ENCODE data around the gene PARN. TPM values are rescaled to one million over a fixed set of nuclear protein-coding genes. Genes with fewer than 3 reads are reported as not detected.

The PARN gene
- total RNA-seq, 2 experiments from 2014 or later: 43.0 to 45.6 TPM

DNA sequence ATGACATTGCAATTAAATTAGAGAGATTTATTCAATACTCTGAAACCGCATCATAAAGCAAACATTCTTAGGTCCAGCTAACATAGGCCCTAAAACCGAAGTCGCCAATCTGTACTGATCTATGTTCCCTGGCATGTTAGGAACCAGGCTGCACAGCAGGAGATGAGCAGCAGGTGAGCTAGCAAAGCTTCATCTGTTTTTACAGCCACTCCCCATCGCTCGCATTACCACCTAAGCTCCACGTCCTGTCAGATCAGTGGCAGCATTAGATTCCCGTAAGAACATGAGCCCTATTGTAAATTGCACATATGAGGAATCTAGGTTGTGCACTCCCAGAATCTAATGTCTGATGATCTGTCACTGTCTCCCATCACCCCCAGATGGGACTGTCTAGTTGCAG lies 91.5 kb downstream of the PARN start:
- intact Hi-C loops (cut with micrococcal nuclease): no loop called here
- POLR2A ChIA-PET: no interaction called here
- TF ChIP-seq, protein P1, sequence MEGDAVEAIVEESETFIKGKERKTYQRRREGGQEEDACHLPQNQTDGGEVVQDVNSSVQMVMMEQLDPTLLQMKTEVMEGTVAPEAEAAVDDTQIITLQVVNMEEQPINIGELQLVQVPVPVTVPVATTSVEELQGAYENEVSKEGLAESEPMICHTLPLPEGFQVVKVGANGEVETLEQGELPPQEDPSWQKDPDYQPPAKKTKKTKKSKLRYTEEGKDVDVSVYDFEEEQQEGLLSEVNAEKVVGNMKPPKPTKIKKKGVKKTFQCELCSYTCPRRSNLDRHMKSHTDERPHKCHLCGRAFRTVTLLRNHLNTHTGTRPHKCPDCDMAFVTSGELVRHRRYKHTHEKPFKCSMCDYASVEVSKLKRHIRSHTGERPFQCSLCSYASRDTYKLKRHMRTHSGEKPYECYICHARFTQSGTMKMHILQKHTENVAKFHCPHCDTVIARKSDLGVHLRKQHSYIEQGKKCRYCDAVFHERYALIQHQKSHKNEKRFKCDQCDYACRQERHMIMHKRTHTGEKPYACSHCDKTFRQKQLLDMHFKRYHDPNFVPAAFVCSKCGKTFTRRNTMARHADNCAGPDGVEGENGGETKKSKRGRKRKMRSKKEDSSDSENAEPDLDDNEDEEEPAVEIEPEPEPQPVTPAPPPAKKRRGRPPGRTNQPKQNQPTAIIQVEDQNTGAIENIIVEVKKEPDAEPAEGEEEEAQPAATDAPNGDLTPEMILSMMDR (IDR thresholded peaks at IDR 0.05): no peak
- Mint-ChIP-seq H3K9me3 (peaks cover 9% of the 10 kb centered on the region), H3K4me1 (ENCODE audit: low read depth) (no peaks in the 10 kb centered on the region), H3K27ac (no peak overlapping the region), H3K4me3 (no peak overlapping the region), H3K36me3 (ENCODE audit: low read depth) (peaks cover 22% of the 10 kb centered on the region), H3K27me3 (no peaks in the 10 kb centered on the region)
- CTCF ChIA-PET: no interaction called here
- ATAC-seq: no peak
- no peak for DNase-seq

DNA sequence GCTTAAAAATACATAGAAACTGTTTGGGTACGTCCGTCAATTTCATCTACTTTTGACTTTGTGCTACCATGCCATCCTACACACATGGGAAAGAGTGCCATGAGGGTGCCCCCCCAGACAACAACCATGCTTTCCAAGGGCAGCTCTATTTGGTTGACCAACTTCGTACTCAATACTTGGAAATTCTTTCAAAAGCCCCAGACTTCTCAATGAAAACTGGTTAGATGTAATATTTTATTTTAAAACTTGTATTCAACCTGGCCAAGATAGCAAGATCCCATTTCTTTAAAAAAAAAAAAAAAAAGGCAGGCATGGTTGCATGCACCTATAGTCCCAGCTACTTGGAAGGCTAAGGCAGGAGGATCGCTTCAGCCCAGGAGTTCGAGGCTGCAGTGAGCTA lies 98.4 kb downstream of the PARN start:
- Mint-ChIP-seq H3K27ac (no peak overlapping the region), H3K27me3 (no peaks in the 10 kb centered on the region), H3K36me3 (ENCODE audit: low read depth) (peaks cover 15% of the 10 kb centered on the region), H3K9me3 (peaks cover 5% of the 10 kb centered on the region), H3K4me3 (no peak overlapping the region), H3K4me1 (ENCODE audit: low read depth) (peaks cover 2% of the 10 kb centered on the region)
- TF ChIP-seq, protein P1 (IDR thresholded peaks at IDR 0.05): no peak
- ATAC-seq (no peak), DNase-seq (no peak)
- ChIA-PET POLR2A (interaction anchor here (0.7 kb wide), 1 partner anchor 231 kb away, joined by 3 read pairs; no protein-coding TSS in a partner anchor), CTCF (no interaction called here)
- intact Hi-C loops (cut with micrococcal nuclease): no loop called here

DNA sequence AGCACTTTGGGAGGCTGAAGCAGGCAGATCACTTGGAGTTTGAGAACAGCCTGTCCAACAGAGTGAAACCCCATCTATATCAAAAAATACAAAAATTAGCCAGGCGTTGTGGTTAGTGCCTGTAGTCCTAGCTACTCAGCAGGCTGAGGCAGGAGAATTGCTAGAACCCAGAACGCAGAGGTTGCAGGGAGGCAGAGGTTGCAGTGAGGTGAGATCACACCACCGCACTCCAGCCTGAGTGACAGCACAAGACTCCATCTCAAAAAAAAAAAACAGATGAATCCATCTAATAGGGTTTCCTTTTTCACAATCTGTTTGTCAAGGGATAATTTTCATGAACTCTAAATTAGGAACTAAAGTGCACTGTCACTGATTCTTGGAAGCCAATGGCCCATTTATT lies 99.0 kb downstream of the PARN start:
- Mint-ChIP-seq H3K4me3 (no peak overlapping the region), H3K4me1 (ENCODE audit: low read depth) (peaks cover 2% of the 10 kb centered on the region), H3K9me3 (peaks cover 5% of the 10 kb centered on the region), H3K36me3 (ENCODE audit: low read depth) (peaks cover 15% of the 10 kb centered on the region), H3K27ac (no peak overlapping the region), H3K27me3 (no peaks in the 10 kb centered on the region)
- ATAC-seq: no peak
- ChIA-PET CTCF (interaction anchor here (2.0 kb wide), 1 partner anchor 282 kb away, joined by 9 read pairs; no protein-coding TSS in a partner anchor), POLR2A (interaction anchor here (0.7 kb wide), 1 partner anchor 230 kb away, joined by 3 read pairs; no protein-coding TSS in a partner anchor)
- TF ChIP-seq, protein P1 (IDR thresholded peaks at IDR 0.05): no peak
- intact Hi-C loops (cut with micrococcal nuclease): no loop called here
- DNase-seq: no peak

DNA sequence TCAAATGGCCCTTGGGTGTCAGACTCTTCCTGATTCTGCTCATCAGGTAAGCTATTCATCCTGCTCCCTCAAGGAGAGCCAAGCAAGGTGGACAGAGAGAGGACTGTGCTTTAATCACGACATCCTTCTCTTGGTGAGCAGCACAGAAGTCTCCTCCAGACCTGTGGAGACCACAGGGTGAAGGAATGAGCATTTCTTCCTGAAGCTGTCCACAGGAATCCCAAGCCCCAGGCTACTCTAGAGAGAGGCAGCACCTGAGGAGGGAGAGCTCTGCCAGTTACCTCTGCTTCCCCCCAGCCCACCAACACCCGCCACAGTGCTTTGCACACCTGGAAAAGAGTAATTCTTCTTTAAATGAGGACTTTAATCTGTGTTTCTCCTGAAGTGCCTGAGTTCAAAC lies 100.0 kb downstream of the PARN start:
- TF ChIP-seq, protein P1 (IDR thresholded peaks at IDR 0.05): no peak
- H3K4me1 Mint-ChIP-seq (ENCODE audit: low read depth): peaks cover 2% of the 10 kb centered on the region
- DNase-seq (no peak), ATAC-seq (no peak)
- H3K27me3 Mint-ChIP-seq: no peaks in the 10 kb centered on the region
- POLR2A ChIA-PET: no interaction called here
- peaks cover 15% of the 10 kb centered on the region for H3K36me3 Mint-ChIP-seq (ENCODE audit: low read depth)
- H3K4me3 Mint-ChIP-seq: no peak overlapping the region
- CTCF ChIA-PET: interaction anchor here (0.7 to 2.0 kb wide), 3 partner anchors 220 to 606 kb away, joined by 3 to 9 read pairs (median 3); no protein-coding TSS in a partner anchor
- intact Hi-C loops (cut with micrococcal nuclease): no loop called here
- peaks cover 5% of the 10 kb centered on the region for H3K9me3 Mint-ChIP-seq
- no peak overlapping the region for H3K27ac Mint-ChIP-seq

DNA sequence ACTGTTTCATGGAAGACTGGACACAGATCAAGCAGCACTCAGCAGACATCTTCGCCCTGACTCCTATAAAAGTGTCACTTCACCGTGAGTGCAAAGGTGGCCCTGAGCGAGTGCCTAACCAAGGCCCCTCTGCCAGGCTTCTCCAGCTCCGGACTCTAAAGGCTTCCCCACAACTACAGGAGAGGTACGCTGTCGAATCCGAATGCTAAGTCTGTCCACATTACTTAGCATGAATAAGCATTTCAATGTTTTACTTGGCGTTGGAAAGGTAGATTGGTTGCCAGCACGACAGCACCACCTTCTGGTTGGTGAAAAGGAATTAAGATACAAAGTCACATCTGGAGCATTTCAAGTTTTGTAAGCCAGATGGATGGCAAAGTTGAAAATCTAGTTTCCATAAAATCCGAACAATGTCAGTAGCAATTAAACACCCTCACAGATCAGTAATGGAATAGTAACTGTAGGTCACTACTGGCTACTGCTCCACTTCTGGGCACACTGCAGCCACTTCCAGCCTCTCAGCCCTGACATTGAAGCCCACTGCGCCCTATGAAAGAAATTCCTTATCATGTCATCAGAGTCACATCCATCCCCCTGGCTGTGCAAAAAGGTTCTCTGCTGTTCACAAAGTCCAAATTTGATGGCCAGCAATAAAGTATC lies 100.9 kb downstream of the PARN start:
- peaks cover 2% of the 10 kb centered on the region for H3K4me1 Mint-ChIP-seq (ENCODE audit: low read depth)
- no peak overlapping the region for H3K27ac Mint-ChIP-seq
- H3K4me3 Mint-ChIP-seq: no peak overlapping the region
- peaks cover 5% of the 10 kb centered on the region for H3K9me3 Mint-ChIP-seq
- TF ChIP-seq, protein P1 (IDR thresholded peaks at IDR 0.05): peak; percentile 67
- CTCF ChIA-PET: interaction anchor here (0.7 to 2.0 kb wide), 12 partner anchors 18 to 605 kb away, joined by 3 to 10 read pairs (median 3); no protein-coding TSS in a partner anchor
- ATAC-seq (peak; percentile 42), DNase-seq (peak; percentile 64)
- intact Hi-C loops (cut with micrococcal nuclease): loop anchor here (5.0 kb wide), 2 partner anchors 277 to 607 kb away; partner anchors contain the start of gene ERCC4
- H3K36me3 Mint-ChIP-seq (ENCODE audit: low read depth): peaks cover 15% of the 10 kb centered on the region
- no peaks in the 10 kb centered on the region for H3K27me3 Mint-ChIP-seq
- POLR2A ChIA-PET: no interaction called here
